ENCODE data around the gene DENND6A. TPM values are rescaled to one million over a fixed set of nuclear protein-coding genes. Genes with fewer than 3 reads are reported as not detected.
"Not testable (repeated sequence)": the region's sequence is repeated elsewhere in the genome, so short reads cannot be mapped to it uniquely, and the experiment has no call there.

Gene DENND6A
- total RNA-seq, 4 donors from 2014 or later, result 36.9 to 52.0 (median 43.8) TPM

GRCh38 chr3:57647292-57647940 lies 45.5 kb downstream of the DENND6A start:
- intact Hi-C loops (cut with DNase I), result no loop called here
- Histone ChIP-seq H3K4me3 (replicated peaks in 1 of 3) (no peak overlapping the region), H3K27ac (peak overlapping the region in 2 of 3 donors; percentile 1 to 19), H3K27me3 (no peaks in the 10 kb centered on the region), H3K36me3 (peaks cover 10 to 19% of the 10 kb centered on the region in 2 donors), H3K9me3 (no peaks in the 10 kb centered on the region), H3K4me1 (peaks cover 0 to 7% of the 10 kb centered on the region in 2 donors)
- TF ChIP-seq POLR2A (IDR thresholded peaks at IDR 0.05) (no peak), CTCF (IDR thresholded peaks at IDR 0.05) (no peak)
- 92 to 98% methylated on average over 2 of the region's 2 CpGs for WGBS, 2 donors
- no peak for DNase-seq

GRCh38 chr3:57646723-57647122 lies 46.2 kb downstream of the DENND6A start:
- TF ChIP-seq POLR2A (IDR thresholded peaks at IDR 0.05), result no peak
- TF ChIP-seq CTCF (IDR thresholded peaks at IDR 0.05), result peak in 4 of 6 experiments; percentile 12 to 50 (median 35)
- Histone ChIP-seq H3K36me3 (peaks cover 16 to 23% of the 10 kb centered on the region in 2 donors), H3K4me3 (replicated peaks in 1 of 3) (no peak overlapping the region), H3K4me1 (peaks cover 0 to 7% of the 10 kb centered on the region in 2 donors), H3K9me3 (no peaks in the 10 kb centered on the region), H3K27ac (peak overlapping the region in 2 of 3 donors; percentile 1 to 19), H3K27me3 (no peaks in the 10 kb centered on the region)
- DNase-seq, result peak; percentile 42 to 50
- WGBS, 2 donors, result 76 to 82% methylated on average over 2 of the region's 2 CpGs
- intact Hi-C loops (cut with DNase I), result no loop called here

GRCh38 chr3:57644740-57645139 lies 48.1 kb downstream of the DENND6A start:
- intact Hi-C loops (cut with DNase I), result no loop called here
- H3K4me3 ChIP-seq (replicated peaks in 1 of 3), result no peak overlapping the region
- H3K36me3 ChIP-seq, result peaks cover 22 to 28% of the 10 kb centered on the region in 2 donors
- no peak for DNase-seq
- no peak overlapping the region for H3K27ac ChIP-seq
- H3K27me3 ChIP-seq, result no peaks in the 10 kb centered on the region
- no peaks in the 10 kb centered on the region for H3K9me3 ChIP-seq
- WGBS, 2 donors, result 94 to 95% methylated on average over 4 of the region's 4 CpGs
- no peak for TF ChIP-seq CTCF (IDR thresholded peaks at IDR 0.05)
- TF ChIP-seq POLR2A (IDR thresholded peaks at IDR 0.05), result no peak
- peaks cover 0 to 7% of the 10 kb centered on the region in 2 donors for H3K4me1 ChIP-seq

DNA sequence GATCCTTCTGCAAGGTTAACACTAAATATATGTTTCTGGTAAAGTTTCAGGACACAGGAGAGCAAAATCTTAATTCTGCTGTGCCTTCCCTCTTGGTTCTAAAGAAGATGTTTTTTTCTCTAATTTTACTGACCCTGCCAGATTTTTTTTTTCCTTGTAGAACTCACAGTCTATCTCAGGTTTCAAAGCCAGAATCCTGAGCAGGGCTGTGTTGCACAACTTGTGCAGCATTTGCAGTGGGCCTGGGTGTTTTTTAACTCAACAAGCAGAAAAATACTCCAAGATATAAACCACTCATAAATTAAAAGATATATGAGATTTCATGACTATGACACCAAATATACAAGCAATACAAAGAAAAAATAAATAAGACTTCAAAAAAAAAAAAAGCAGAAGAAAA lies 55.5 kb downstream of the DENND6A start:
- Histone ChIP-seq H3K27ac (no peak overlapping the region), H3K4me1 (no peaks in the 10 kb centered on the region), H3K9me3 (no peaks in the 10 kb centered on the region), H3K36me3 (peaks cover 38% of the 10 kb centered on the region in 2 donors), H3K4me3 (replicated peaks in 1 of 3) (no peak overlapping the region), H3K27me3 (no peaks in the 10 kb centered on the region)
- TF ChIP-seq CTCF (IDR thresholded peaks at IDR 0.05) (no peak), POLR2A (IDR thresholded peaks at IDR 0.05) (no peak)
- DNase-seq, result no peak
- intact Hi-C loops (cut with DNase I), result no loop called here

GRCh38 chr3:57634259-57634658 lies 58.6 kb downstream of the DENND6A start:
- peaks cover 35 to 37% of the 10 kb centered on the region in 2 donors for H3K36me3 ChIP-seq
- WGBS, 2 donors, result 85 to 92% methylated on average over 3 of the region's 3 CpGs
- intact Hi-C loops (cut with DNase I), result not testable (repeated sequence)

More at GRCh38 chr3:57634259-57634658, 58.6 kb downstream of the DENND6A start:
- H3K9me3 ChIP-seq; H3K4me3 ChIP-seq (replicated peaks in 1 of 3); H3K27ac ChIP-seq; H3K4me1 ChIP-seq; DNase-seq; H3K27me3 ChIP-seq: not testable (repeated sequence)
